Measurements from ENCODE around the gene LRRN4.

Gene LRRN4

GRCh38 chr20:6079016-6079415 is 25.2 kb upstream of the LRRN4 start:
- no peak for TF ChIP-seq CTCF (IDR thresholded peaks at IDR 0.05)
- H3K27me3 Mint-ChIP-seq (ENCODE audit: low read depth, poor library complexity), result peaks cover 2% of the 10 kb centered on the region
- H3K36me3 Mint-ChIP-seq (ENCODE audit: low read depth), result no peaks in the 10 kb centered on the region
- H3K27ac Mint-ChIP-seq, result no peak overlapping the region
- no peaks in the 10 kb centered on the region for H3K9me3 Mint-ChIP-seq
- peaks cover 6% of the 10 kb centered on the region for H3K4me1 Mint-ChIP-seq
- no peak for DNase-seq
- no peak overlapping the region for H3K4me3 Mint-ChIP-seq

DNA sequence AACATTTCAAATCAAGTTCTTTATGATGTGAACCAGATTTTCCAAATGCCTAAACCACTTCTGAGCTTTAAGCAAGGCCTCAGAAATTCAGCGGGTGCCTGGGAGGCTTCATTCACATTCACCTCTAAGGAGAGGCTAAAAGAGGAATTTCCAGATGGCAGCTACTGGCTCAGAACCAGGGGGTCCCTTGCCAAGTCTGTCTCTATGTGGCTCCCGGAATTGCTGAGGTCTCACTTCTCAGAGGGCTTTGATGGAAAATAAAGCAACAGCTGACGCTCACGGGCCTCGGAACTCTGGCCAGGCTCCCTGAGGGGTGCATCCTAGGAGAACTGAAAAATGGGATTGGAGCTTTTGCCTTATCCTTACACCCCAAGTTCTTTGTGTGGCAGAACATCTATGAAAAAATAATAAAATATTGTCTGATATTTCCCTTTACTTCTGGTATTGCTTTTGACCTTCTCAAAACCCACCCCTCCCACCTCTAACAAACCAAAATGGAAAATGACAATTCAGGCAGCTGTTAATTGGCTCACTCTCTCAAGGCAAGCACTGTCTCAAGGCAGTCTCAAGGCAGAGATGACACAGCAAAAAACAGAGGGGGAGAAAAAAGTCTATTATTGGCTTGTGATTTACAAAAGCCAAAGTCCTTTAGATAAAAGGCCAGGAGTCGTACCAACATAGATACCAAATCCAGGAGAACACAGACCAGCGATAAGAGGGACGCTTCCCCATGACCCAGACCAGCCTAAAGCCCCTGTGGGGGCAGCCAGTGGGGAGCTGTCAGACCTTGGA is 21.8 kb upstream of the LRRN4 start:
- no peak for TF ChIP-seq CTCF (IDR thresholded peaks at IDR 0.05)
- no peak for DNase-seq
- Mint-ChIP-seq H3K27ac (no peak overlapping the region), H3K4me1 (peaks cover 21% of the 10 kb centered on the region), H3K4me3 (no peak overlapping the region), H3K27me3 (ENCODE audit: low read depth, poor library complexity) (no peaks in the 10 kb centered on the region), H3K9me3 (no peaks in the 10 kb centered on the region), H3K36me3 (ENCODE audit: low read depth) (no peaks in the 10 kb centered on the region)

DNA sequence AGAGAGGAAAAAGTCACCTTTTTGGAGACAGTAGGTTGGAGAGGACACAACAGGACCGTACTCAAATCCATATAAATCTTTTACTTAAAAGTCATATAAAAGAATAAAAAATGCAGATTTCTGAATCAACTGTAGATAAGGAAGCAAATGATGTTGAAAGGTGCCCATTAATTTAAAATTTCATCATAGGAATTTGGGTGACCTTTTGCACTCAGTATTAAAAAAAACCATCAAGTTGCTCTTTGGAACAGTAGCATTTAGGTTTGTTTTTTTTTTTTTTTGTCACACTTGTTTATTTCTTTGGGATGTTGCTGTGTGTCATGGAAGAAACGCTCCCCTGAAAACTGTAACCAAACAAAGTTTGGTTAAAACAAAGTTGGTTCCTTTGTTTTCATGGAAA is 20.9 kb upstream of the LRRN4 start:
- Mint-ChIP-seq H3K27ac (no peak overlapping the region), H3K9me3 (no peaks in the 10 kb centered on the region), H3K4me3 (no peak overlapping the region), H3K4me1 (peaks cover 24% of the 10 kb centered on the region), H3K36me3 (ENCODE audit: low read depth) (no peaks in the 10 kb centered on the region), H3K27me3 (ENCODE audit: low read depth, poor library complexity) (peaks cover under 1% of the 10 kb centered on the region)
- no peak for TF ChIP-seq CTCF (IDR thresholded peaks at IDR 0.05)
- DNase-seq, result no peak

GRCh38 chr20:6074145-6074561 is 20.3 kb upstream of the LRRN4 start:
- Mint-ChIP-seq H3K4me1 (peaks cover 24% of the 10 kb centered on the region), H3K36me3 (ENCODE audit: low read depth) (no peaks in the 10 kb centered on the region), H3K27ac (no peak overlapping the region), H3K4me3 (peak overlapping the region; percentile 6), H3K27me3 (ENCODE audit: low read depth, poor library complexity) (peaks cover 3% of the 10 kb centered on the region), H3K9me3 (no peaks in the 10 kb centered on the region)
- TF ChIP-seq CTCF (IDR thresholded peaks at IDR 0.05), result peak; percentile 55
- no peak for DNase-seq

- Mint-ChIP-seq H3K27me3 (ENCODE audit: low read depth, poor library complexity) (peaks cover 6% of the 10 kb centered on the region), H3K4me1 (peaks cover 24% of the 10 kb centered on the region), H3K36me3 (ENCODE audit: low read depth) (no peaks in the 10 kb centered on the region), H3K9me3 (no peaks in the 10 kb centered on the region), H3K27ac (peak overlapping the region; percentile 61), H3K4me3 (no peak overlapping the region)
- no peak for TF ChIP-seq CTCF (IDR thresholded peaks at IDR 0.05)
- no peak for DNase-seq
Measured at GRCh38 chr20:6070829-6071695, 17.2 kb upstream of the LRRN4 start.
